Naive thymus-derived CD4-positive, alpha-beta T cell (primary cell): ENCODE results near the gene SERTAD2. TPM values are rescaled to one million over a fixed set of nuclear protein-coding genes. Genes with fewer than 3 reads are reported as not detected.

ENCODE experiments used
- ATAC-seq: fragments of 150-1000 bp; cut with Tn5 transposase; 2 replicates; pipeline ENCODE4 v1.10.0; 2021; ENCODE audit warnings: mild to moderate bottlenecking, moderate library complexity
- CTCF ChIA-PET: fragments of 350-600 bp; sonication (Branson Sonifier 250); formaldehyde crosslinking; loops from one replicate; lab custom pipeline; 2021; ENCODE audit warnings: antibody characterized with exemption; lab: Charles Lee
- POLR2A ChIA-PET: fragments of 350-600 bp; sonication (Branson Sonifier 250); formaldehyde crosslinking; loops from one replicate; lab custom pipeline; 2021; ENCODE audit warnings: antibody characterized with exemption, inconsistent platforms; lab: Charles Lee
- DNase-seq, 9 donors: peaks; one replicate each; pipeline versions ENCODE4 v3.0.0 to v3.0.0-alpha.2; 2020 to 2022; ENCODE audit warnings: mixed read lengths in 1 of 9
- H3K27ac ChIP-seq: one replicate; pipeline ENCODE4 v1.7.0; 2013; ENCODE audit warnings: mild to moderate bottlenecking, low read depth, low read length, moderate library complexity
- H3K27me3 ChIP-seq, 2 donors: one replicate each; pipeline ENCODE4 v1.7.0; 2013; ENCODE audit warnings: low read length in 2 of 2, mild to moderate bottlenecking in 2 of 2, moderate library complexity in 2 of 2; ENCODE audit not compliant: control insufficient read depth in 2 of 2, insufficient read depth in 2 of 2
- H3K36me3 ChIP-seq, 3 experiments: 1 replicate in 2 of 3; 2 replicates in 1 of 3; pipeline ENCODE4 v1.7.0; 2013; ENCODE audit warnings: low read length in 3 of 3, mild to moderate bottlenecking in 3 of 3, moderate library complexity in 1 of 3; ENCODE audit not compliant: insufficient read depth in 3 of 3, control insufficient read depth in 2 of 3
- H3K4me1 ChIP-seq, 2 donors: one replicate each; pipeline ENCODE4 v1.7.0; 2013; ENCODE audit warnings: low read length in 2 of 2, mild to moderate bottlenecking in 2 of 2, moderate library complexity in 1 of 2; ENCODE audit not compliant: control insufficient read depth in 2 of 2, insufficient read depth in 2 of 2
- H3K4me3 ChIP-seq: 2 replicates; pipeline ENCODE4 v1.7.0; 2013; ENCODE audit warnings: mild to moderate bottlenecking, low read length
- H3K9me3 ChIP-seq, 3 experiments: 1 replicate in 2 of 3; 2 replicates in 1 of 3; pipeline ENCODE4 v1.7.0; 2013; ENCODE audit warnings: low read length in 3 of 3; ENCODE audit not compliant: control insufficient read depth in 2 of 3
- H3K27ac Mint-ChIP-seq, 9 donors: one replicate each; pipeline ENCODE4 v1.8.0; 2020 to 2022; ENCODE audit warnings: mixed read lengths in 9 of 9, mild to moderate bottlenecking in 8 of 9, moderate library complexity in 5 of 9, inconsistent platforms in 2 of 9
- H3K27me3 Mint-ChIP-seq, 5 donors: one replicate each; pipeline ENCODE4 v1.8.0; 2021 to 2022; ENCODE audit warnings: mixed read lengths in 5 of 5, mild to moderate bottlenecking in 1 of 5
- H3K36me3 Mint-ChIP-seq, 5 donors: one replicate each; pipeline ENCODE4 v1.8.0; 2020 to 2022; ENCODE audit warnings: mixed read lengths in 5 of 5, mild to moderate bottlenecking in 3 of 5, inconsistent platforms in 1 of 5
- H3K4me1 Mint-ChIP-seq, 7 donors: one replicate each; pipeline ENCODE4 v1.8.0; 2020 to 2022; ENCODE audit warnings: mixed read lengths in 7 of 7, mild to moderate bottlenecking in 3 of 7, inconsistent platforms in 1 of 7
- H3K4me3 Mint-ChIP-seq, 10 donors: one replicate each; pipeline ENCODE4 v1.8.0; 2020 to 2022; ENCODE audit warnings: mild to moderate bottlenecking in 10 of 10, mixed read lengths in 10 of 10, moderate library complexity in 6 of 10, inconsistent platforms in 2 of 10
- H3K9me3 Mint-ChIP-seq, 11 donors: one replicate each; pipeline ENCODE4 v1.8.0; 2020 to 2022; ENCODE audit warnings: mixed read lengths in 11 of 11, mild to moderate bottlenecking in 4 of 11, inconsistent platforms in 1 of 11, moderate library complexity in 1 of 11
- intact Hi-C, 2 donors: fragments of 100-400 bp; cut with micrococcal nuclease; formaldehyde crosslinking; loops; one replicate each; pipeline ENCODE4 v1.15.1; 2023
- polyA plus RNA-seq, 2 donors: library from polyadenylated mRNA; unstranded; fragments of 300-500 nt; fragmentation: Illumina TruSeq; gene quantifications; one replicate each; pipeline ENCODE4 v1.2.3, GENCODE V29; 2021
- total RNA-seq, 6 experiments: library from RNA in 5 of 6; stranded (reverse) in 5 of 6; gene quantifications; 1 replicate in 5 of 6; 2 replicates in 1 of 6; pipeline ENCODE4 v1.2.3 and lab custom pipeline; 2021 to 2026

SERTAD2 gene
- total and polyA plus RNA-seq, 7 experiments from 2014 or later, result 5.2 to 43.8 (median 35.0) TPM

DNA sequence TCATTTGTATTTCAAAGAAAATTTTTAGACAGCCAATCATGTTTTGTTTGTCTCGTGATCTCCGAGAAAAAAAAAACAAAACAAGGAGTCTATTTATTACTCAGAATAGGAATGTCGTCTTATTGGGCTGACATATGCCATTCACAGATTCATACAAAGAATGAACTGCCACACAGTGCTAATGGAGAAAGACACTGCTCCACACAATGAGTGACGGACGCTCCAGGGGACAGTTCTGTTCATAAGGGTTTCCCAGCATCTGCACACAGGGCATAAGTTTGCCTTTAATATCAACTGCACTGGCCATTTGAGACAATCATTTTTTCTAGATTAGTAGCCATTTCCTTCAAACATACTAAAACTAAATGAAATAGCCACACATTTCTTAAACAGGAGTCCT lies 3.4 kb downstream of the SERTAD2 start:
- Mint-ChIP-seq H3K27ac (peak overlapping the region in 7 of 9 donors; percentile 17 to 90 (median 78)), H3K27me3 (no peaks in the 10 kb centered on the region), H3K36me3 (peaks cover 0 to 5% (median 0%) of the 10 kb centered on the region in 5 donors), H3K9me3 (no peaks in the 10 kb centered on the region), H3K4me1 (peaks cover 37 to 85% (median 77%) of the 10 kb centered on the region in 7 donors), H3K4me3 (peak overlapping the region in 7 of 10 donors; percentile 10 to 99 (median 92))
- ChIA-PET CTCF (interaction anchor here (0.6 to 10.8 kb wide), 14 partner anchors 9 to 213 kb away, joined by 3 to 117 read pairs (median 8); no protein-coding TSS in a partner anchor), POLR2A (interaction anchor here (0.8 to 18.3 kb wide), 11 partner anchors 9 to 181 kb away, joined by 3 to 433 read pairs (median 31); no protein-coding TSS in a partner anchor)
- Histone ChIP-seq H3K4me1 (peaks cover 8 to 52% of the 10 kb centered on the region in 2 donors), H3K27ac (no peak overlapping the region), H3K9me3 (no peaks in the 10 kb centered on the region), H3K36me3 (peaks cover 0 to 4% (median 0%) of the 10 kb centered on the region in 3 experiments), H3K27me3 (no peaks in the 10 kb centered on the region), H3K4me3 (no peak overlapping the region)
- intact Hi-C loops, result loop anchor here (5.0 to 10.0 kb wide), 3 partner anchors 407 to 505 kb away; partner anchors contain the start of genes CEP68 (in 1 of the 2) and PELI1 (in 1 of the 2)
- no peak for ATAC-seq
- DNase-seq, result no peak

- H3K4me3 ChIP-seq, result no peak overlapping the region
- Mint-ChIP-seq H3K9me3 (no peaks in the 10 kb centered on the region), H3K27me3 (no peaks in the 10 kb centered on the region), H3K27ac (peak overlapping the region; percentile 17 to 88 (median 81)), H3K36me3 (peaks cover 0 to 5% (median 0%) of the 10 kb centered on the region in 5 donors), H3K4me3 (peak overlapping the region; percentile 40 to 99 (median 66)), H3K4me1 (peaks cover 34 to 85% (median 76%) of the 10 kb centered on the region in 7 donors)
- intact Hi-C loops, result loop anchor here (5.0 to 10.0 kb wide), 3 partner anchors 408 to 505 kb away; partner anchors contain the start of genes CEP68 (in 1 of the 2) and PELI1 (in 1 of the 2)
- H3K36me3 ChIP-seq, result peaks cover 0 to 4% (median 0%) of the 10 kb centered on the region in 3 experiments
- H3K27ac ChIP-seq, result peak overlapping the region; percentile 29
- H3K9me3 ChIP-seq, result no peaks in the 10 kb centered on the region
- ChIA-PET CTCF (interaction anchor here (0.6 to 10.8 kb wide), 15 partner anchors 8 to 218 kb away, joined by 3 to 117 read pairs (median 5); no protein-coding TSS in a partner anchor), POLR2A (interaction anchor here (0.8 to 18.3 kb wide), 12 partner anchors 9 to 182 kb away, joined by 3 to 433 read pairs (median 4); no protein-coding TSS in a partner anchor)
- DNase-seq (no peak), ATAC-seq (no peak)
- peaks cover 8 to 48% of the 10 kb centered on the region in 2 donors for H3K4me1 ChIP-seq
- no peaks in the 10 kb centered on the region for H3K27me3 ChIP-seq
Measured at GRCh38 chr2:64649626-64650025, 4.1 kb downstream of the SERTAD2 start.

DNA sequence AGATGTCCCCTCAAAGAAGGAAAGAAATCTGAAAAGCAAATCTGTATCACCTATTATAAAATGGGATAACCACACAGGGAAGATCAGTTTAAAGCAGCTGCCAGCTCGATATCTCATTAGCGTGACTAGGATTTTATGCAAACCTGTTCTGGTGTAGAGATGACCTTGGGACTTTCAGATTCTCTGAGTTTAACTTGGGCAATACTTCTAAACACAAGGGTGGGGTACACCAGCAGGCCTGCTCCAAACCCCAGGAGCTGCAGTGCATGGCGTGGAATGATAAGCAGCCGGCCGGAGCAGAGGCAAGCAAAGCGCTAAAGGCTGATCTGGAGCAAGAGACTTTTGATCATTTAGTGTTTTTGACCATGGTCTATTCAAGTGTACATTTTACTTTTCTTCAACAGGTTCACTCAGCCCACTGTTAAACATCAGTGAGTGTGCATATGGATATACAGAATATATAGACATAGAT lies 4.7 kb downstream of the SERTAD2 start:
- H3K27me3 Mint-ChIP-seq, result no peaks in the 10 kb centered on the region
- CTCF ChIA-PET, result interaction anchor here (0.8 to 10.8 kb wide), 14 partner anchors 9 to 218 kb away, joined by 3 to 117 read pairs (median 6); no protein-coding TSS in a partner anchor
- peaks cover 0 to 4% (median 0%) of the 10 kb centered on the region in 3 experiments for H3K36me3 ChIP-seq
- intact Hi-C loops, result no loop called here
- H3K4me1 ChIP-seq, result peaks cover 8 to 53% of the 10 kb centered on the region in 2 donors
- no peaks in the 10 kb centered on the region for H3K9me3 ChIP-seq
- H3K4me3 ChIP-seq, result no peak overlapping the region
- no peaks in the 10 kb centered on the region for H3K27me3 ChIP-seq
- H3K27ac ChIP-seq, result no peak overlapping the region
- DNase-seq (no peak), ATAC-seq (no peak)
- H3K36me3 Mint-ChIP-seq, result peaks cover 0 to 5% (median 0%) of the 10 kb centered on the region in 5 donors
- POLR2A ChIA-PET, result interaction anchor here (0.8 to 18.3 kb wide), 11 partner anchors 10 to 182 kb away, joined by 3 to 433 read pairs (median 5); no protein-coding TSS in a partner anchor
- H3K9me3 Mint-ChIP-seq, result no peaks in the 10 kb centered on the region
- H3K4me3 Mint-ChIP-seq, result peak overlapping the region in 7 of 10 donors; percentile 45 to 99 (median 58)
- H3K4me1 Mint-ChIP-seq, result peaks cover 36 to 89% (median 80%) of the 10 kb centered on the region in 7 donors
- H3K27ac Mint-ChIP-seq, result peak overlapping the region in 7 of 9 donors; percentile 40 to 88 (median 78)

DNA sequence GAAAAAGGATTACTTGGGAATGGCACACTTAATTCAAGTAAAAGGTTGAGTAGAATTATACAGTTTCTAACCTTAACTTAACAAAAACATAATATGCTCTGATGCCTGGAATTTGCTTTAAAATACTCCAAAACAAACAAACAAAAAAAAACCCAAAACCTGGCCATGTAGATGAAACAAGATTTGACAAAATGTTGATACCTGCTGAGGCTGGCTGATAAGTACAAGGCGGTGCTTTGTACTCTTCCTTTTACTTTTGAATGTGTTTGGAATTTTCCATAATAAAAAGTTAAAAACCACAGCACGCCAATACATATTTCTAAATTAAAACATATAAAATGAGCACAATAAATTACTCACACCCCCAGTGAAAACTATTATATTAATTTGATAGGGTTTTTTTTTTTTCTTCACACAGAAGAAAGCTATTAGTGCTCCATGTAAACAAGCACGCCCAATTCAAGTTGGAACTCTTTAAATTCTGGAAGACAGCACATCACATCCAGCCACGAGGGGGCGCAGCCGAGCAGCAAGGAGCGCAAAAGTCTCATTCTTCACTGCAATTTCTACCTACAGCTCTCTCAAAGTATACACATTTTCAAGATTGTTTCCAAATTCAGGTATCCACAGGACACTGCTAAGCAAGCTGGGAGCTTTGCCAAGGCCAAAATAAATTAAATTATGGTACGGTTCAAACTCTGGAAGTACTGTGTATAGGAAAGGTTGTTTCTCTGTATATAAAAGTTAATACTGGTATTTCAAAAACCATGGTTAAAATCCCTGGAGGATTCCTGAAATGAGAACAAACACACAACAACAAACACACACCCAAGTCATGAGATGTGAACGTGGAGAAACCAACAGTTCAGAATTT lies 7.5 kb downstream of the SERTAD2 start:
- Mint-ChIP-seq H3K36me3 (peaks cover 0 to 4% (median 0%) of the 10 kb centered on the region in 5 donors), H3K27me3 (no peaks in the 10 kb centered on the region), H3K27ac (peak overlapping the region in 8 of 9 donors; percentile 28 to 78 (median 60)), H3K4me3 (peak overlapping the region in 8 of 10 donors; percentile 29 to 80 (median 56)), H3K9me3 (no peaks in the 10 kb centered on the region), H3K4me1 (peaks cover 34 to 100% (median 89%) of the 10 kb centered on the region in 7 donors)
- ChIA-PET CTCF (interaction anchor here (0.6 to 10.8 kb wide), 33 partner anchors 8 to 218 kb away, joined by 3 to 117 read pairs (median 4); partner anchors contain the start of gene AFTPH), POLR2A (interaction anchor here (0.7 to 18.3 kb wide), 11 partner anchors 8 to 217 kb away, joined by 3 to 433 read pairs (median 4); partner anchors contain the start of gene SERTAD2)
- ATAC-seq (peak; percentile 58), DNase-seq (peak; percentile 67 to 91 (median 83))
- H3K27me3 ChIP-seq, result no peaks in the 10 kb centered on the region
- intact Hi-C loops, result loop anchor here (1.0 to 2.0 kb wide), 8 partner anchors 39 to 219 kb away; partner anchors contain the start of gene AFTPH (in 1 of the 2)
- peak overlapping the region; percentile 52 for H3K27ac ChIP-seq
- H3K4me3 ChIP-seq, result no peak overlapping the region
- no peaks in the 10 kb centered on the region for H3K9me3 ChIP-seq
- H3K4me1 ChIP-seq, result peaks cover 4 to 74% of the 10 kb centered on the region in 2 donors
- no peaks in the 10 kb centered on the region for H3K36me3 ChIP-seq

- ChIA-PET POLR2A (interaction anchor here (0.6 to 18.3 kb wide), 10 partner anchors 10 to 318 kb away, joined by 3 to 433 read pairs (median 4); partner anchors contain the start of gene SERTAD2), CTCF (interaction anchor here (0.5 to 10.8 kb wide), 17 partner anchors 9 to 309 kb away, joined by 3 to 117 read pairs (median 4); partner anchors contain the start of genes AFTPH and SERTAD2)
- Histone ChIP-seq H3K27ac (peak overlapping the region; percentile 52), H3K9me3 (no peaks in the 10 kb centered on the region), H3K36me3 (no peaks in the 10 kb centered on the region), H3K4me3 (peak overlapping the region; percentile 62), H3K4me1 (peaks cover 4 to 75% of the 10 kb centered on the region in 2 donors), H3K27me3 (no peaks in the 10 kb centered on the region)
- peak overlapping the region; percentile 34 to 94 (median 88) for H3K27ac Mint-ChIP-seq
- intact Hi-C loops, result loop anchor here (1.0 to 2.0 kb wide), 8 partner anchors 8 to 314 kb away; no protein-coding TSS in a partner anchor
- ATAC-seq (peak; percentile 79), DNase-seq (peak in 8 of 9 donors; percentile 48 to 57 (median 53))
- peaks cover 45 to 100% (median 89%) of the 10 kb centered on the region in 7 donors for H3K4me1 Mint-ChIP-seq
- no peaks in the 10 kb centered on the region for H3K27me3 Mint-ChIP-seq
- no peaks in the 10 kb centered on the region for H3K9me3 Mint-ChIP-seq
- H3K36me3 Mint-ChIP-seq, result peaks cover 0 to 7% (median 0%) of the 10 kb centered on the region in 5 donors
- H3K4me3 Mint-ChIP-seq, result peak overlapping the region; percentile 80 to 93 (median 90)
Measured at GRCh38 chr2:64644458-64645382, 9.0 kb downstream of the SERTAD2 start.
